Measurements from ENCODE around the gene SNED1. TPM values are rescaled to one million over a fixed set of nuclear protein-coding genes. Genes with fewer than 3 reads are reported as not detected.
A peak's percentile ranks its signal among the peaks of the same experiment; 100 is the strongest.

Gene SNED1
- total and polyA plus RNA-seq, 9 of the 15 experiments (the other 6 are each of a cell fraction or from before 2014, with no cell fraction given), result 0.03 to 0.07 (median 0.05) TPM; not detected in 5

- TF ChIP-seq, protein P1, sequence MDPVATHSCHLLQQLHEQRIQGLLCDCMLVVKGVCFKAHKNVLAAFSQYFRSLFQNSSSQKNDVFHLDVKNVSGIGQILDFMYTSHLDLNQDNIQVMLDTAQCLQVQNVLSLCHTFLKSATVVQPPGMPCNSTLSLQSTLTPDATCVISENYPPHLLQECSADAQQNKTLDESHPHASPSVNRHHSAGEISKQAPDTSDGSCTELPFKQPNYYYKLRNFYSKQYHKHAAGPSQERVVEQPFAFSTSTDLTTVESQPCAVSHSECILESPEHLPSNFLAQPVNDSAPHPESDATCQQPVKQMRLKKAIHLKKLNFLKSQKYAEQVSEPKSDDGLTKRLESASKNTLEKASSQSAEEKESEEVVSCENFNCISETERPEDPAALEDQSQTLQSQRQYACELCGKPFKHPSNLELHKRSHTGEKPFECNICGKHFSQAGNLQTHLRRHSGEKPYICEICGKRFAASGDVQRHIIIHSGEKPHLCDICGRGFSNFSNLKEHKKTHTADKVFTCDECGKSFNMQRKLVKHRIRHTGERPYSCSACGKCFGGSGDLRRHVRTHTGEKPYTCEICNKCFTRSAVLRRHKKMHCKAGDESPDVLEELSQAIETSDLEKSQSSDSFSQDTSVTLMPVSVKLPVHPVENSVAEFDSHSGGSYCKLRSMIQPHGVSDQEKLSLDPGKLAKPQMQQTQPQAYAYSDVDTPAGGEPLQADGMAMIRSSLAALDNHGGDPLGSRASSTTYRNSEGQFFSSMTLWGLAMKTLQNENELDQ (CRISPR knock-in tag; IDR thresholded peaks at IDR 0.05; ENCODE audit: borderline replicate concordance), result no peak
Measured at GRCh38 chr2:241020629-241021190, 22.3 kb downstream of the SNED1 start (continued).

DNA sequence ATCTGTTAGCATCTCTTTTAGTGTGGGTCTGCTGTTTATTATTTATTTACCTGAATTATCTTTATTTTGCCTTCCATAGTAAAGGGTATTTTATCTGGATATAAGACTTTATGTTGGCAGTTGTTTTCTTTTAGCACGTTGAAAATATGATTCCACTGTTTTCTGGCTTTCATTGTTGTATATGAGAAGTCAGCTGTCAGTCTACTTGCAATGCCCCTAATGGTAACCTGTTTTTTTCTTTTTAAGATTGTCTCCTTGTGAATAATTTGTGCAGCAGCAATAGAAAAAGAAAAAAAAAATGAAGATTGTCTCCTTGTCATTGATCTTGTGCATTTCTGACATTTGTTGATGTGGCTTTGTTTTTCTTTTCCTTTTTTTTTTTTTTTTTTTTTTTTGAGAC is 27.2 kb downstream of the SNED1 start:
- 11% methylated on average over 1 of the region's 1 CpG for WGBS (ENCODE audit: insufficient coverage, low coverage, missing lambda C conversion rate)
- in situ Hi-C loops (cut with MboI), result no loop called here
- Histone ChIP-seq H3K9me3 (replicated peaks; ENCODE audit: control insufficient read depth, insufficient read depth, low read depth, low read length) (no peaks in the 10 kb centered on the region; the same call in 1 of the 2 replicates), H3K9ac (ENCODE audit: insufficient read depth in 1 of 2, low read depth in 2 of 2, low read length in 2 of 2) (no peak overlapping the region), H3K36me3 (ENCODE audit: control insufficient read depth, insufficient read depth, low read length) (no peaks in the 10 kb centered on the region), H3K27me3 (ENCODE audit: control insufficient read depth in 2 of 2, insufficient read depth in 2 of 2, low read length in 2 of 2) (peaks cover 0 to 5% of the 10 kb centered on the region in 2 experiments; a peak in 1 of 5 replicates), H3K79me2 (ENCODE audit: control insufficient read depth, insufficient read depth, low read length) (no peaks in the 10 kb centered on the region), H3K4me3 (no peak overlapping the region), H3K4me1 (replicated peaks in 1 of 2; ENCODE audit: control insufficient read depth in 2 of 2, insufficient read depth in 2 of 2, low read length in 2 of 2) (no peaks in the 10 kb centered on the region), H3K27ac (ENCODE audit: extremely low read depth, low read depth, low read length) (no peak overlapping the region), H2AFZ (ENCODE audit: low read depth, low read length) (no peak overlapping the region), H3K9me1 (ENCODE audit: control insufficient read depth, insufficient read depth, low read length) (no peaks in the 10 kb centered on the region), H4K20me1 (replicated peaks; ENCODE audit: control insufficient read depth, insufficient read depth, low read length) (no peaks in the 10 kb centered on the region), H3K4me2 (ENCODE audit: insufficient read depth, low read length) (no peak overlapping the region)
- DNase-seq (ENCODE audit: extremely low read depth in 1 of 4, low spot score in 3 of 4) (no peak), ATAC-seq (no peak), FAIRE-seq (no peak)
- ChIA-PET POLR2A (interaction anchor here (0.5 kb wide), 1 partner anchor 466 kb away, joined by 3 read pairs; no protein-coding TSS in a partner anchor), CTCF (ENCODE audit: low intra/inter-chr PET ratio) (no interaction called here)
- BruUV-seq (replicated peaks), result no TSS peak
- intact Hi-C loops (cut with micrococcal nuclease), result no loop called here
- TF ChIP-seq, protein P2, sequence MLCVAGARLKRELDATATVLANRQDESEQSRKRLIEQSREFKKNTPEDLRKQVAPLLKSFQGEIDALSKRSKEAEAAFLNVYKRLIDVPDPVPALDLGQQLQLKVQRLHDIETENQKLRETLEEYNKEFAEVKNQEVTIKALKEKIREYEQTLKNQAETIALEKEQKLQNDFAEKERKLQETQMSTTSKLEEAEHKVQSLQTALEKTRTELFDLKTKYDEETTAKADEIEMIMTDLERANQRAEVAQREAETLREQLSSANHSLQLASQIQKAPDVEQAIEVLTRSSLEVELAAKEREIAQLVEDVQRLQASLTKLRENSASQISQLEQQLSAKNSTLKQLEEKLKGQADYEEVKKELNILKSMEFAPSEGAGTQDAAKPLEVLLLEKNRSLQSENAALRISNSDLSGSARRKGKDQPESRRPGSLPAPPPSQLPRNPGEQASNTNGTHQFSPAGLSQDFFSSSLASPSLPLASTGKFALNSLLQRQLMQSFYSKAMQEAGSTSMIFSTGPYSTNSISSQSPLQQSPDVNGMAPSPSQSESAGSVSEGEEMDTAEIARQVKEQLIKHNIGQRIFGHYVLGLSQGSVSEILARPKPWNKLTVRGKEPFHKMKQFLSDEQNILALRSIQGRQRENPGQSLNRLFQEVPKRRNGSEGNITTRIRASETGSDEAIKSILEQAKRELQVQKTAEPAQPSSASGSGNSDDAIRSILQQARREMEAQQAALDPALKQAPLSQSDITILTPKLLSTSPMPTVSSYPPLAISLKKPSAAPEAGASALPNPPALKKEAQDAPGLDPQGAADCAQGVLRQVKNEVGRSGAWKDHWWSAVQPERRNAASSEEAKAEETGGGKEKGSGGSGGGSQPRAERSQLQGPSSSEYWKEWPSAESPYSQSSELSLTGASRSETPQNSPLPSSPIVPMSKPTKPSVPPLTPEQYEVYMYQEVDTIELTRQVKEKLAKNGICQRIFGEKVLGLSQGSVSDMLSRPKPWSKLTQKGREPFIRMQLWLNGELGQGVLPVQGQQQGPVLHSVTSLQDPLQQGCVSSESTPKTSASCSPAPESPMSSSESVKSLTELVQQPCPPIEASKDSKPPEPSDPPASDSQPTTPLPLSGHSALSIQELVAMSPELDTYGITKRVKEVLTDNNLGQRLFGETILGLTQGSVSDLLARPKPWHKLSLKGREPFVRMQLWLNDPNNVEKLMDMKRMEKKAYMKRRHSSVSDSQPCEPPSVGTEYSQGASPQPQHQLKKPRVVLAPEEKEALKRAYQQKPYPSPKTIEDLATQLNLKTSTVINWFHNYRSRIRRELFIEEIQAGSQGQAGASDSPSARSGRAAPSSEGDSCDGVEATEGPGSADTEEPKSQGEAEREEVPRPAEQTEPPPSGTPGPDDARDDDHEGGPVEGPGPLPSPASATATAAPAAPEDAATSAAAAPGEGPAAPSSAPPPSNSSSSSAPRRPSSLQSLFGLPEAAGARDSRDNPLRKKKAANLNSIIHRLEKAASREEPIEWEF (CRISPR knock-in tag; IDR thresholded peaks at IDR 0.05), result no peak
- TF ChIP-seq CXXC5 (CRISPR knock-in tag; IDR thresholded peaks at IDR 0.05) (no peak), ZNF583 (CRISPR knock-in tag; IDR thresholded peaks at IDR 0.05) (peak; percentile 95; the same call in 1 of the 2 replicates), CBX5 (IDR thresholded peaks at IDR 0.05; ENCODE audit: borderline replicate concordance, low read depth) (peak; percentile 86), SRSF3 (IDR thresholded peaks at IDR 0.05; ENCODE audit: insufficient read depth, low read length) (no peak), RFX1 (IDR thresholded peaks at IDR 0.05) (no peak), PML (IDR thresholded peaks at IDR 0.05; ENCODE audit: low read length) (no peak), CBX3 (IDR thresholded peaks at IDR 0.05; ENCODE audit: borderline replicate concordance in 1 of 2, low read length in 2 of 2) (peak in 1 of 2 experiments; percentile 95; a peak in 2 of 3 replicates), ZNF384 (IDR thresholded peaks at IDR 0.05; ENCODE audit: low read depth, low read length) (0 out of 2 replicates have a peak, but pooled peaks have one; percentile 46), ZNF184 (CRISPR knock-in tag; IDR thresholded peaks at IDR 0.05) (no peak), PHB (CRISPR knock-in tag; IDR thresholded peaks at IDR 0.05) (no peak), TRIM28 (IDR thresholded peaks at IDR 0.05) (peak; percentile 96), EHMT2 (IDR thresholded peaks at IDR 0.05) (0 out of 2 replicates have a peak, but pooled peaks have one; percentile 41), EP400 (IDR thresholded peaks at IDR 0.05) (no peak), ZNF133 (CRISPR knock-in tag; IDR thresholded peaks at IDR 0.05) (no peak)
